PC-3 (cell line): Measurements from ENCODE around the gene MRTFA. TPM values are rescaled to one million over a fixed set of nuclear protein-coding genes. Genes with fewer than 3 reads are reported as not detected.

Source experiments
- ATAC-seq: fragments of 200-7000 bp; cut with Tn5 transposase; 2 replicates; pipeline ENCODE4 v1.9.1; 2020; ENCODE audit warnings: mild to moderate bottlenecking, moderate library complexity
- BruUV-seq: library from RNA; stranded (reverse); fragments of 400-500 nt; replicated peaks from 2 replicates; lab custom pipeline; 2021; lab: Mats Ljungman, UMichigan
- CTCF ChIA-PET: fragments of 300-600 bp; sonication (Branson Sonifier 250); formaldehyde crosslinking; loops from one replicate; lab custom pipeline; 2022; ENCODE audit warnings: antibody characterized with exemption; lab: Charles Lee
- POLR2A ChIA-PET: fragments of 300-600 bp; sonication (Branson Sonifier 250); formaldehyde crosslinking; loops from one replicate; lab custom pipeline; 2022; ENCODE audit warnings: antibody characterized with exemption; ENCODE audit not compliant: unreplicated experiment; lab: Charles Lee
- DNase-seq: peaks from one replicate; pipeline ENCODE4 v3.0.0-alpha.2; 2015
- H2AFZ ChIP-seq: fragments of 300-600 bp; sonication (generic); 2 replicates; pipeline ENCODE4 v1.6.0; 2016; ENCODE audit warnings: antibody characterized with exemption, low read length
- H3F3A ChIP-seq: fragments of 300-600 bp; sonication (generic); one replicate; pipeline ENCODE4 v1.6.0; 2017; ENCODE audit warnings: antibody characterized with exemption, low read length, control low read depth, mild to moderate bottlenecking; ENCODE audit not compliant: unreplicated experiment
- H3K27ac ChIP-seq: fragments of 300-600 bp; sonication (generic); 2 replicates; pipeline ENCODE4 v1.5.1; 2016; ENCODE audit warnings: mild to moderate bottlenecking, low read length
- H3K27me3 ChIP-seq: fragments of 300-600 bp; sonication (generic); 2 replicates; pipeline ENCODE4 v1.6.1; 2016; ENCODE audit warnings: low read length, mixed read lengths
- H3K36me3 ChIP-seq: fragments of 300-600 bp; sonication (generic); 2 replicates; pipeline ENCODE4 v1.6.1; 2016; ENCODE audit warnings: low read depth, mixed run types, low read length, mixed read lengths
- H3K4me1 ChIP-seq: fragments of 300-600 bp; sonication (generic); 2 replicates; pipeline ENCODE4 v1.5.1; 2016; ENCODE audit warnings: low read length; ENCODE audit not compliant: insufficient read depth
- H3K4me2 ChIP-seq: fragments of 300-600 bp; sonication (generic); 2 replicates; pipeline ENCODE4 v1.6.0; 2016; ENCODE audit warnings: low read length
- H3K4me3 ChIP-seq: fragments of 300-600 bp; sonication (generic); 2 replicates; pipeline ENCODE4 v1.5.1; 2016; ENCODE audit warnings: mild to moderate bottlenecking, low read length, mixed read lengths
- H3K79me2 ChIP-seq: fragments of 300-600 bp; sonication (generic); 2 replicates; pipeline ENCODE4 v1.6.1; 2017; ENCODE audit warnings: low read length, mixed read lengths
- H3K9ac ChIP-seq: fragments of 300-600 bp; sonication (generic); 2 replicates; pipeline ENCODE4 v1.6.0; 2016; ENCODE audit warnings: mild to moderate bottlenecking, low read length
- H3K9me2 ChIP-seq: fragments of 300-600 bp; sonication (generic); replicated peaks from 2 replicates; pipeline ENCODE4 v1.6.1; 2016; ENCODE audit warnings: mixed run types, low read length, mixed read lengths
- H3K9me3 ChIP-seq: fragments of 300-600 bp; sonication (generic); 2 replicates; pipeline ENCODE4 v1.6.1; 2016; ENCODE audit warnings: low read length, mixed read lengths
- H4K20me1 ChIP-seq: fragments of 300-600 bp; sonication (generic); 2 replicates; pipeline ENCODE4 v1.6.1; 2016; ENCODE audit warnings: low read length, mixed read lengths
- CTCF ChIP-seq: fragments of 300-600 bp; sonication (generic); conservative IDR thresholded peaks from 2 replicates; pipeline ENCODE4 v1.5.1; 2017; ENCODE audit warnings: antibody characterized with exemption, low read depth, mild to moderate bottlenecking, low read length
- EZH2 ChIP-seq: fragments of 300-600 bp; sonication (generic); IDR thresholded peaks from one replicate; pipeline ENCODE4 v1.6.1; 2017; ENCODE audit warnings: antibody characterized with exemption, mild to moderate bottlenecking, low read length; ENCODE audit not compliant: unreplicated experiment
- EZH2phosphoT487 ChIP-seq: fragments of 300-600 bp; sonication (generic); IDR thresholded peaks from 2 replicates; pipeline ENCODE4 v1.6.1; 2018; ENCODE audit warnings: mild to moderate bottlenecking, antibody characterized with exemption, low read length, borderline replicate concordance
- intact Hi-C: fragments of 100-400 bp; cut with micrococcal nuclease; formaldehyde crosslinking; loops from 2 replicates; pipeline ENCODE4 v1.9.0; 2023
- total RNA-seq: library from RNA; depleted of rRNA; stranded (reverse); fragments of >200 nt; gene quantifications from 2 replicates; pipeline ENCODE4 v1.2.3, GENCODE V29; 2014

Gene MRTFA
- total RNA-seq, 1 experiment from 2014 or later = 32.6 TPM

DNA sequence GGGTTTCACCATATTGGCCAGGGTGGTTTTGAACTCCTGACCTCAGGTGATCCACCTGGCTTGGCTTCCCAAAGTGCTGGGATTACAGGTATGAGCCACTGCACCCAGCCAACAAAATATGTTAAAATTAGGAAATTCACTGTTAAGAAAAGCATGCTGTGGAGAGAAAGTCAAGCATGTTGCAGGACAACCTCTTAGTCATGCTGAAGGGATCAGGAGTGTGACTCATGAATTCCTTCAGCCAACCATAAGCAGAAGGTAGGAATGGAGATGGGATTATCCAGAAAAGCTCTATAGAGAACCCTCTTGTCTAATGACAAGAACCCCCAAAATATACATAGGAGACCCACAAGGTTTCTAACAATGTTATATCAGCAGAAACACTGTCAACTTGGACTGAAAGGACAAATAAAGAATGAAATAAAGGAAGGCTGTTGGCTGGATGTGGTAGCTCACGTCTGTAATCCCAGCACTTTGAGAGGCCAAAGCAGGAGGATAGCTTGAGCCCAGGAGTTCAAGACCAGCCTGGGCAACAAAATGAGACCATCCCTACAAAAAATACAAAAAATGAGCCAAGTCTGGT, 16.0 kb downstream of the MRTFA start:
- no peaks in the 10 kb centered on the region for H3F3A ChIP-seq
- TF ChIP-seq CTCF = no peak
- TF ChIP-seq EZH2 = no peak
- TF ChIP-seq EZH2phosphoT487 = no peak
- no peaks in the 10 kb centered on the region for H3K9me2 ChIP-seq
- H3K36me3 ChIP-seq = no peaks in the 10 kb centered on the region
- H3K27me3 ChIP-seq = no peaks in the 10 kb centered on the region
- ChIA-PET POLR2A (no interaction called here), CTCF (no interaction called here)
- intact Hi-C loops = no loop called here
- H3K4me1 ChIP-seq = peaks cover 8% of the 10 kb centered on the region
- no peak overlapping the region for H3K27ac ChIP-seq
- no peak overlapping the region for H3K4me3 ChIP-seq
- H3K9me3 ChIP-seq = no peaks in the 10 kb centered on the region
- DNase-seq = peak; percentile 60
- H3K79me2 ChIP-seq = peaks cover 90% of the 10 kb centered on the region
- BruUV-seq = no TSS peak
- H2AFZ ChIP-seq = no peak overlapping the region
- H3K9ac ChIP-seq = no peak overlapping the region
- H3K4me2 ChIP-seq = no peak overlapping the region
- no peaks in the 10 kb centered on the region for H4K20me1 ChIP-seq
- peak; percentile 56; the same call in 1 of the 2 replicates for ATAC-seq

GRCh38 chr22:40618400-40618799, 18.1 kb downstream of the MRTFA start:
- BruUV-seq = no TSS peak
- H3K4me3 ChIP-seq = no peak overlapping the region
- no peaks in the 10 kb centered on the region for H3F3A ChIP-seq
- CTCF ChIA-PET = no interaction called here
- H3K36me3 ChIP-seq = no peaks in the 10 kb centered on the region
- H2AFZ ChIP-seq = no peak overlapping the region
- no peaks in the 10 kb centered on the region for H3K9me2 ChIP-seq
- H3K9me3 ChIP-seq = no peaks in the 10 kb centered on the region
- POLR2A ChIA-PET = no interaction called here
- H3K9ac ChIP-seq = no peak overlapping the region
- H3K4me1 ChIP-seq = no peaks in the 10 kb centered on the region
- no peaks in the 10 kb centered on the region for H3K27me3 ChIP-seq
- H3K4me2 ChIP-seq = no peak overlapping the region
- no peak overlapping the region for H3K27ac ChIP-seq
- no peak for DNase-seq
- H3K79me2 ChIP-seq = peaks cover 88% of the 10 kb centered on the region
- intact Hi-C loops = no loop called here
- peaks cover under 1% of the 10 kb centered on the region; the same call in 1 of the 2 replicates for H4K20me1 ChIP-seq
- no peak for TF ChIP-seq EZH2
- TF ChIP-seq EZH2phosphoT487 = no peak
- TF ChIP-seq CTCF = no peak
- no peak for ATAC-seq

DNA sequence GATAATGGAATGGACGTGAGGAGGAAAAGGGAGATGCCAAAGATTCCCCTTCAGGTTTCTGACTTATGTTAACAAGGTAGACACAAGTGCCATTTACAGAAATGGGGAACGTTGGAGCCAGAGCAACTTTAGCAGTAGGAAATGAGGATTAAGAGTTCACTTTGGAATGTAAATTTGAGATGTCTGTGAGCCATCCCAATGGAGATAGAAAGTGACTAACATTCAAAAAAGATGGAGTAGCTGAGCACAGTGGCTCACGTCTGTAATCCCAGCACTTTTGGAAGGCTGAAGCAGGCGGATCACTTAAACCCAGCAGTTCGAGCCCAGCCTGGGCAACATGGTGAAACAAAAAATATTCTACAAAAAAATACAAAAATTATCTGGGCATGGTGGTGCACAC, 19.9 kb downstream of the MRTFA start:
- CTCF ChIA-PET = no interaction called here
- no peaks in the 10 kb centered on the region for H3K9me3 ChIP-seq
- TF ChIP-seq EZH2 (no peak), CTCF (no peak), EZH2phosphoT487 (no peak)
- DNase-seq = no peak
- H3K4me1 ChIP-seq = no peaks in the 10 kb centered on the region
- H3K36me3 ChIP-seq = no peaks in the 10 kb centered on the region
- no peaks in the 10 kb centered on the region for H3F3A ChIP-seq
- H3K4me3 ChIP-seq = no peak overlapping the region
- H3K9ac ChIP-seq = no peak overlapping the region
- H3K27me3 ChIP-seq = no peaks in the 10 kb centered on the region
- POLR2A ChIA-PET = no interaction called here
- intact Hi-C loops = no loop called here
- H3K79me2 ChIP-seq = peaks cover 88% of the 10 kb centered on the region
- peaks cover 3% of the 10 kb centered on the region; the same call in 1 of the 2 replicates for H4K20me1 ChIP-seq
- no peak overlapping the region for H3K27ac ChIP-seq
- H2AFZ ChIP-seq = no peak overlapping the region
- BruUV-seq = no TSS peak
- no peaks in the 10 kb centered on the region for H3K9me2 ChIP-seq
- H3K4me2 ChIP-seq = no peak overlapping the region
- no peak for ATAC-seq
